Liver (tissue), 9 donors: Measurements from ENCODE around the gene TMOD2. TPM values are rescaled to one million over a fixed set of nuclear protein-coding genes. Genes with fewer than 3 reads are reported as not detected.

Experiments
- DNase-seq: peaks from one replicate; pipeline ENCODE4 v3.0.0-alpha.2; 2017; ENCODE audit warnings: low spot score
- H3K27ac ChIP-seq, 2 donors: one replicate each; pipeline ENCODE4 v1.7.0; 2013; ENCODE audit warnings: inconsistent platforms in 2 of 2, low read length in 2 of 2, control low read depth in 1 of 2, low read depth in 1 of 2, mild to moderate bottlenecking in 1 of 2
- H3K27me3 ChIP-seq, 4 donors: one replicate each; pipeline versions ENCODE4 v1.6.1 to v1.7.0; 2013; ENCODE audit warnings: low read length in 3 of 4, inconsistent platforms in 1 of 4, mild to moderate bottlenecking in 1 of 4, moderate library complexity in 1 of 4; ENCODE audit not compliant: control insufficient read depth in 4 of 4, insufficient read depth in 4 of 4
- H3K36me3 ChIP-seq, 4 donors: one replicate each; pipeline versions ENCODE4 v1.6.1 to v1.7.0; 2013; ENCODE audit warnings: low read length in 3 of 4, mild to moderate bottlenecking in 3 of 4, low read depth in 1 of 4, moderate library complexity in 1 of 4; ENCODE audit not compliant: control insufficient read depth in 4 of 4, insufficient read depth in 3 of 4
- H3K4me1 ChIP-seq, 4 donors: one replicate each; pipeline versions ENCODE4 v1.6.1 to v1.7.0; 2013; ENCODE audit warnings: low read length in 3 of 4, mild to moderate bottlenecking in 3 of 4, moderate library complexity in 1 of 4; ENCODE audit not compliant: control insufficient read depth in 4 of 4, insufficient read depth in 4 of 4
- H3K4me3 ChIP-seq, 3 donors: one replicate each; pipeline versions ENCODE4 v1.6.1 to v1.7.0; 2013; ENCODE audit warnings: low read length in 3 of 3, control low read depth in 1 of 3, low read depth in 1 of 3, mild to moderate bottlenecking in 1 of 3
- H3K9ac ChIP-seq, 2 donors: one replicate each; pipeline ENCODE4 v1.7.0; 2013; ENCODE audit warnings: low read length in 2 of 2, mild to moderate bottlenecking in 2 of 2, moderate library complexity in 2 of 2, control low read depth in 1 of 2, low read depth in 1 of 2
- H3K9me3 ChIP-seq, 4 donors: one replicate each; pipeline versions ENCODE4 v1.6.1 to v1.7.0; 2013; ENCODE audit warnings: low read length in 3 of 4; ENCODE audit not compliant: control insufficient read depth in 4 of 4
- ATF3 ChIP-seq: IDR thresholded peaks from 2 replicates; pipeline ENCODE4 v1.6.1; 2016; ENCODE audit warnings: antibody characterized with exemption
- EGR1 ChIP-seq, 2 donors: IDR thresholded peaks; 2 replicates each; pipeline ENCODE4 v1.6.1; 2016 to 2018; ENCODE audit warnings: antibody characterized with exemption in 2 of 2, low read depth in 2 of 2
- FOXA1 ChIP-seq: IDR thresholded peaks from 2 replicates; pipeline ENCODE4 v1.6.1; 2016; ENCODE audit warnings: antibody characterized with exemption
- FOXA2 ChIP-seq: IDR thresholded peaks from 2 replicates; pipeline ENCODE4 v1.6.1; 2016; ENCODE audit warnings: antibody characterized with exemption
- HNF4G ChIP-seq: IDR thresholded peaks from 2 replicates; pipeline ENCODE4 v1.6.1; 2016; ENCODE audit warnings: antibody characterized with exemption
- JUND ChIP-seq, 2 donors: IDR thresholded peaks; 2 replicates each; pipeline ENCODE4 v1.6.1; 2016; ENCODE audit warnings: antibody characterized with exemption in 2 of 2
- MAX ChIP-seq: IDR thresholded peaks from 2 replicates; pipeline ENCODE4 v1.6.1; 2016; ENCODE audit warnings: antibody characterized with exemption
- NR2F2 ChIP-seq: IDR thresholded peaks from 2 replicates; pipeline ENCODE4 v1.6.1; 2016; ENCODE audit warnings: antibody characterized with exemption
- RAD21 ChIP-seq, 2 donors: IDR thresholded peaks; 2 replicates each; pipeline ENCODE4 v1.6.1; 2016; ENCODE audit warnings: antibody characterized with exemption in 2 of 2, mild to moderate bottlenecking in 2 of 2
- RXRA ChIP-seq, 2 donors: IDR thresholded peaks; 2 replicates each; pipeline ENCODE4 v1.6.1; 2017 to 2018; ENCODE audit warnings: antibody characterized with exemption in 2 of 2, mild to moderate bottlenecking in 1 of 2
- SP1 ChIP-seq: IDR thresholded peaks from 2 replicates; pipeline ENCODE4 v1.6.1; 2018; ENCODE audit warnings: antibody characterized with exemption, mild to moderate bottlenecking
- WGBS: extraction: QIAGEN DNeasy Blood & Tissue Kit; methylation state at CpG from one replicate; pipeline ENCODE4 v1.1.7; 2013; 5-methylcytosine and 5-hydroxymethylcytosine counted together
- polyA plus RNA-seq, 2 donors: library from polyadenylated mRNA; stranded (reverse) in 1 of 2; unstranded in 1 of 2; fragments of 200-250 nt in 1 of 2; fragments of >200 nt in 1 of 2; fragmentation: Nextera tagmentation in 1 of 2; extraction: Ambion mirVana in 1 of 2; gene quantifications; one replicate each; pipeline versions ENCODE4 v1.2.1 to v1.2.3, GENCODE V29; 2013 to 2015
- total RNA-seq, 2 donors: library from RNA; depleted of rRNA; stranded (reverse); fragments of >200 nt; gene quantifications; one replicate each; pipeline ENCODE4 v1.2.3, GENCODE V29; 2014
- TF ChIP-seq, protein P1 (sequence below): fragments of 150-350 bp; IDR thresholded peaks from 2 replicates; pipeline ENCODE4 v1.5.1; 2017; ENCODE audit warnings: improper control_type of control experiment, low read depth, low read length; ENCODE audit not compliant: missing input control
- TF ChIP-seq, protein P2 (sequence below): IDR thresholded peaks from 2 replicates; pipeline ENCODE4 v1.6.1; 2016; ENCODE audit warnings: antibody characterized with exemption, mild to moderate bottlenecking
- TF ChIP-seq, protein P3 (sequence below): IDR thresholded peaks from 2 replicates; pipeline ENCODE4 v1.6.1; 2016; ENCODE audit warnings: antibody characterized with exemption
- donor health status: healthy.
- donor health status: healthy.
- donor health status: healthy.
- donor health status: healthy.
- donor health status: healthy.

Gene TMOD2
- total and polyA plus RNA-seq, 4 donors = 0.46 to 2.1 (median 1.1) TPM

DNA sequence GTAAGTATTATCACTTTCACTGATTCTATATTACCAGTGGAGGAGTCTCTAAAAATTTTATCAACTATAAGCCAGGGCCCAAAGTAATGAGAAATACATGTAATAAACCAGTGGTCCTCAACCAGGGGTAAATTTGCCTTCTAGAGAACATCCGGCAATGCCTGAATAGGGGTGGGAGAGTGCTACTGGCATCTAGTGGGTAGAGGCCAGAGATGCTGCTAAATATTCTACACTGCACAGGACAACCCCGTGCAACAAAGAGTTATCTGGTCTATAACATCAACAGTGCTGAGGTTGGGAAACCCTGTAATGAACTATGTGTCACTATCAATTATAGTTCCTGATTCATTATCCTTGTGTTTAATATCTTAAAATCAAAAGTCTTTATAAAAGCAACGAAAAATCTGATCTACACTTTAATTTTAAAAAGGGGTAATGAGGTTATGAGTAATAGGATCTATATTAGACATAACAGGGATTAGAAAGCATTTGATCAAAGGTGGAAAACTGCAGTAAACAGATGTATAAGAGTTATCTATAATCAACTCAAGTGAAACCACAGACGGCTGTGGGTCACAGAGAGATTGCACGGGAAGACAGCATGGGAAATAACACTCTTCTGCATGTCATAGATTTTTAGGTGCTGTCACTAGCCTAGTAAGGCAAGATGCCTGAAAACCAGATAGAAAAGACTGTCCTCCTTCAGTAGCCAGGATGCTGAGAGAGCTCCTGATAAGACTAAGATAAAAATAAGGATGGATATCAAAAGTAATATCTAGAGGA lies 16.0 kb upstream of the TMOD2 start:
- Histone ChIP-seq H3K4me3 (no peak overlapping the region), H3K9ac (peak overlapping the region; percentile 79 to 86), H3K4me1 (peaks cover 3 to 46% (median 35%) of the 10 kb centered on the region in 4 donors), H3K27me3 (no peaks in the 10 kb centered on the region), H3K27ac (peak overlapping the region in 1 of 2 donors; percentile 86), H3K9me3 (no peaks in the 10 kb centered on the region), H3K36me3 (no peaks in the 10 kb centered on the region)
- 71% methylated on average over 5 of the region's 5 CpGs for WGBS
- no peak for DNase-seq
- peak in 1 of 2 donors; percentile 51 for TF ChIP-seq RAD21 (IDR thresholded peaks at IDR 0.05)
- TF ChIP-seq JUND (IDR thresholded peaks at IDR 0.05) = no peak

DNA sequence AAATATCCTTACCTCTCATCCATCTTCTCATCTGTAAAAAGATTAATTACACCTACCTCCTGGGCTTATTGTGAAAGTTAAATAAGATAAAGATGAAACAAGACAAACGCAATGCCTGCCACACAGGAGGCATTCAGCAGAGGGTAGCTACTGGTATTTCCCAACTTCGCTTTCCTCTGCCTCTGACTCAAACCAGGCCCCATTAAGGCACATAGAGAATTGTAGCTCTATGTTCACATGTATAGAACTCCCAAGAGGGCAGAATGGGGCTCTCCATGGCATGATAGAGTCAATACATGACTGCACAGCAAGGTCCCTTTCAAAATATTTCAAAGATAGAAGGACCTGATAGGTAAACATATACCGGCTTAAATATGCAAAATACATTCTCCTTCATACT lies 15.3 kb upstream of the TMOD2 start:
- peaks cover 3 to 40% (median 30%) of the 10 kb centered on the region in 4 donors for H3K4me1 ChIP-seq
- H3K9ac ChIP-seq = peak overlapping the region; percentile 79 to 86
- DNase-seq = no peak
- WGBS = 42% methylated on average over 3 of the region's 3 CpGs
- TF ChIP-seq RAD21 (IDR thresholded peaks at IDR 0.05) (no peak), FOXA2 (no peak), HNF4G (no peak)
- H3K36me3 ChIP-seq = no peaks in the 10 kb centered on the region
- no peaks in the 10 kb centered on the region for H3K27me3 ChIP-seq
- peak overlapping the region; percentile 77 to 96 (median 91) for H3K4me3 ChIP-seq
- peak overlapping the region; percentile 38 to 86 for H3K27ac ChIP-seq
- H3K9me3 ChIP-seq = no peaks in the 10 kb centered on the region

GRCh38 chr15:51736751-51737521 lies 14.5 kb upstream of the TMOD2 start:
- Histone ChIP-seq H3K4me3 (peak overlapping the region; percentile 77 to 96 (median 91)), H3K9me3 (no peaks in the 10 kb centered on the region), H3K36me3 (no peaks in the 10 kb centered on the region), H3K4me1 (peaks cover 2 to 31% (median 23%) of the 10 kb centered on the region in 4 donors), H3K9ac (peak overlapping the region; percentile 79 to 86), H3K27me3 (no peaks in the 10 kb centered on the region), H3K27ac (peak overlapping the region; percentile 86 to 89)
- peak; percentile 43 for DNase-seq
- TF ChIP-seq, protein P1, sequence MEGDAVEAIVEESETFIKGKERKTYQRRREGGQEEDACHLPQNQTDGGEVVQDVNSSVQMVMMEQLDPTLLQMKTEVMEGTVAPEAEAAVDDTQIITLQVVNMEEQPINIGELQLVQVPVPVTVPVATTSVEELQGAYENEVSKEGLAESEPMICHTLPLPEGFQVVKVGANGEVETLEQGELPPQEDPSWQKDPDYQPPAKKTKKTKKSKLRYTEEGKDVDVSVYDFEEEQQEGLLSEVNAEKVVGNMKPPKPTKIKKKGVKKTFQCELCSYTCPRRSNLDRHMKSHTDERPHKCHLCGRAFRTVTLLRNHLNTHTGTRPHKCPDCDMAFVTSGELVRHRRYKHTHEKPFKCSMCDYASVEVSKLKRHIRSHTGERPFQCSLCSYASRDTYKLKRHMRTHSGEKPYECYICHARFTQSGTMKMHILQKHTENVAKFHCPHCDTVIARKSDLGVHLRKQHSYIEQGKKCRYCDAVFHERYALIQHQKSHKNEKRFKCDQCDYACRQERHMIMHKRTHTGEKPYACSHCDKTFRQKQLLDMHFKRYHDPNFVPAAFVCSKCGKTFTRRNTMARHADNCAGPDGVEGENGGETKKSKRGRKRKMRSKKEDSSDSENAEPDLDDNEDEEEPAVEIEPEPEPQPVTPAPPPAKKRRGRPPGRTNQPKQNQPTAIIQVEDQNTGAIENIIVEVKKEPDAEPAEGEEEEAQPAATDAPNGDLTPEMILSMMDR = no peak
- TF ChIP-seq HNF4G = no peak
- no peak for TF ChIP-seq JUND (IDR thresholded peaks at IDR 0.05)
- TF ChIP-seq MAX = no peak
- TF ChIP-seq, protein P2, sequence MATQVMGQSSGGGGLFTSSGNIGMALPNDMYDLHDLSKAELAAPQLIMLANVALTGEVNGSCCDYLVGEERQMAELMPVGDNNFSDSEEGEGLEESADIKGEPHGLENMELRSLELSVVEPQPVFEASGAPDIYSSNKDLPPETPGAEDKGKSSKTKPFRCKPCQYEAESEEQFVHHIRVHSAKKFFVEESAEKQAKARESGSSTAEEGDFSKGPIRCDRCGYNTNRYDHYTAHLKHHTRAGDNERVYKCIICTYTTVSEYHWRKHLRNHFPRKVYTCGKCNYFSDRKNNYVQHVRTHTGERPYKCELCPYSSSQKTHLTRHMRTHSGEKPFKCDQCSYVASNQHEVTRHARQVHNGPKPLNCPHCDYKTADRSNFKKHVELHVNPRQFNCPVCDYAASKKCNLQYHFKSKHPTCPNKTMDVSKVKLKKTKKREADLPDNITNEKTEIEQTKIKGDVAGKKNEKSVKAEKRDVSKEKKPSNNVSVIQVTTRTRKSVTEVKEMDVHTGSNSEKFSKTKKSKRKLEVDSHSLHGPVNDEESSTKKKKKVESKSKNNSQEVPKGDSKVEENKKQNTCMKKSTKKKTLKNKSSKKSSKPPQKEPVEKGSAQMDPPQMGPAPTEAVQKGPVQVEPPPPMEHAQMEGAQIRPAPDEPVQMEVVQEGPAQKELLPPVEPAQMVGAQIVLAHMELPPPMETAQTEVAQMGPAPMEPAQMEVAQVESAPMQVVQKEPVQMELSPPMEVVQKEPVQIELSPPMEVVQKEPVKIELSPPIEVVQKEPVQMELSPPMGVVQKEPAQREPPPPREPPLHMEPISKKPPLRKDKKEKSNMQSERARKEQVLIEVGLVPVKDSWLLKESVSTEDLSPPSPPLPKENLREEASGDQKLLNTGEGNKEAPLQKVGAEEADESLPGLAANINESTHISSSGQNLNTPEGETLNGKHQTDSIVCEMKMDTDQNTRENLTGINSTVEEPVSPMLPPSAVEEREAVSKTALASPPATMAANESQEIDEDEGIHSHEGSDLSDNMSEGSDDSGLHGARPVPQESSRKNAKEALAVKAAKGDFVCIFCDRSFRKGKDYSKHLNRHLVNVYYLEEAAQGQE = no peak
- TF ChIP-seq RXRA (IDR thresholded peaks at IDR 0.05) = no peak
- TF ChIP-seq FOXA1 = no peak
- no peak for TF ChIP-seq FOXA2
- no peak for TF ChIP-seq EGR1 (IDR thresholded peaks at IDR 0.05; ENCODE audit: low read depth in 2 of 2)
- no peak for TF ChIP-seq SP1
- TF ChIP-seq, protein P3, sequence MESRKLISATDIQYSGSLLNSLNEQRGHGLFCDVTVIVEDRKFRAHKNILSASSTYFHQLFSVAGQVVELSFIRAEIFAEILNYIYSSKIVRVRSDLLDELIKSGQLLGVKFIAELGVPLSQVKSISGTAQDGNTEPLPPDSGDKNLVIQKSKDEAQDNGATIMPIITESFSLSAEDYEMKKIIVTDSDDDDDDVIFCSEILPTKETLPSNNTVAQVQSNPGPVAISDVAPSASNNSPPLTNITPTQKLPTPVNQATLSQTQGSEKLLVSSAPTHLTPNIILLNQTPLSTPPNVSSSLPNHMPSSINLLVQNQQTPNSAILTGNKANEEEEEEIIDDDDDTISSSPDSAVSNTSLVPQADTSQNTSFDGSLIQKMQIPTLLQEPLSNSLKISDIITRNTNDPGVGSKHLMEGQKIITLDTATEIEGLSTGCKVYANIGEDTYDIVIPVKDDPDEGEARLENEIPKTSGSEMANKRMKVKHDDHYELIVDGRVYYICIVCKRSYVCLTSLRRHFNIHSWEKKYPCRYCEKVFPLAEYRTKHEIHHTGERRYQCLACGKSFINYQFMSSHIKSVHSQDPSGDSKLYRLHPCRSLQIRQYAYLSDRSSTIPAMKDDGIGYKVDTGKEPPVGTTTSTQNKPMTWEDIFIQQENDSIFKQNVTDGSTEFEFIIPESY = no peak
- no peak for TF ChIP-seq ATF3
- no peak for TF ChIP-seq NR2F2
- under 1% methylated on average over 69 of the region's 69 CpGs for WGBS
